WTC11 (cell line): ENCODE data around the gene ARHGAP15.

Experiments
- CTCF ChIP-seq: fragments of 200-600 bp; IDR thresholded peaks from 2 replicates; pipeline ENCODE4 v1.8.0; 2022; ENCODE audit warnings: antibody characterized with exemption
- E2F1 ChIP-seq: sonication (generic); formaldehyde crosslinking; IDR thresholded peaks from 2 replicates; pipeline ENCODE4 v1.8.0; 2022; ENCODE audit warnings: mild to moderate bottlenecking, missing genetic modification reagents

DNA sequence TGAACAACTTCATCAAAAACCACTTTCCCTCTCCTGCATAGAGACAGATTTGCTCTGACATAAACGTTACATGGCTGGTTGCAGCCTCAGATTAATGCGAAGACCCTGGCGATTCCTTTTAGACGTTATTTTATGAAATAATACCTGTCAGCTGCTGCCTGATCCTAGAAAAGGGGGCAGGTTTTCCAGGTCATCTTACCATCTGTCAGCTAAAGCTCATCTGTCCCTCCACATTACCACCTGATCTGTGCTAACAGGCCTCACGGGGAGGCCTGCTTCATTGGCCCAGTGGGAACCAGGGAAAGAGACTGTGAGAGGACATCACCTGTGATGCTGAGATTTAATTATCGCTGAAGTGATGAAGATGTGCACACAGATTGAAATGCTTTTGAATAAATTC lies 261.0 kb downstream of the ARHGAP15 start:
- TF ChIP-seq E2F1, result no peak
- no peak for TF ChIP-seq CTCF
